AG04450 (cell line): ENCODE results near the gene PTPN13. TPM values are rescaled to one million over a fixed set of nuclear protein-coding genes. Genes with fewer than 3 reads are reported as not detected.
A peak's percentile ranks its signal among the peaks of the same experiment; 100 is the strongest.

ENCODE experiments used
- CTCF ChIA-PET: fragments of 300-600, 350-600 bp; formaldehyde crosslinking; extraction: SDS; loops from one replicate; lab custom pipeline; 2022; ENCODE audit warnings: antibody characterized with exemption, inconsistent platforms; lab: Charles Lee
- POLR2A ChIA-PET: fragments of 350-600 bp; formaldehyde crosslinking; extraction: SDS; loops from one replicate; lab custom pipeline; 2021; ENCODE audit warnings: antibody characterized with exemption, inconsistent platforms; lab: Yijun Ruan, JAX
- DNase-seq: peaks from one replicate; pipeline ENCODE4 v3.0.0-alpha.2; 2011; ENCODE audit warnings: low read depth, low spot score
- H3K27ac ChIP-seq: one replicate; pipeline ENCODE4 v1.5.1; 2012; ENCODE audit warnings: low read depth, low read length, control low read depth
- H3K27me3 ChIP-seq: one replicate; pipeline ENCODE4 v1.6.0; 2012; ENCODE audit warnings: low read length; ENCODE audit not compliant: control insufficient read depth, insufficient read depth
- H3K4me3 ChIP-seq: 2 replicates; pipeline ENCODE4 v1.5.1; 2011; ENCODE audit warnings: mild to moderate bottlenecking, low read depth, low read length, control low read depth
- H3K9me3 ChIP-seq: 2 replicates; pipeline ENCODE4 v1.5.1; 2012; ENCODE audit warnings: low read length; ENCODE audit not compliant: control insufficient read depth, insufficient read depth
- polyA minus RNA-seq: library from RNA; depleted of rRNA, polyadenylated mRNA; stranded (reverse); fragments of >200 nt; gene quantifications from 2 replicates; pipeline ENCODE4 v1.2.3, GENCODE V29; 2011; rRNA and poly(A)+ RNA removed
- polyA plus RNA-seq: library from polyadenylated mRNA; depleted of rRNA; stranded (reverse); fragments of >200 nt; gene quantifications from 2 replicates; pipeline ENCODE4 v1.2.3, GENCODE V29; 2011; rRNA removed
- TF ChIP-seq, protein P1 (sequence below): IDR thresholded peaks from 2 replicates; pipeline ENCODE4 v1.5.1; 2011; ENCODE audit warnings: low read depth, low read length, control low read depth, inconsistent platforms

Gene PTPN13, protein sequence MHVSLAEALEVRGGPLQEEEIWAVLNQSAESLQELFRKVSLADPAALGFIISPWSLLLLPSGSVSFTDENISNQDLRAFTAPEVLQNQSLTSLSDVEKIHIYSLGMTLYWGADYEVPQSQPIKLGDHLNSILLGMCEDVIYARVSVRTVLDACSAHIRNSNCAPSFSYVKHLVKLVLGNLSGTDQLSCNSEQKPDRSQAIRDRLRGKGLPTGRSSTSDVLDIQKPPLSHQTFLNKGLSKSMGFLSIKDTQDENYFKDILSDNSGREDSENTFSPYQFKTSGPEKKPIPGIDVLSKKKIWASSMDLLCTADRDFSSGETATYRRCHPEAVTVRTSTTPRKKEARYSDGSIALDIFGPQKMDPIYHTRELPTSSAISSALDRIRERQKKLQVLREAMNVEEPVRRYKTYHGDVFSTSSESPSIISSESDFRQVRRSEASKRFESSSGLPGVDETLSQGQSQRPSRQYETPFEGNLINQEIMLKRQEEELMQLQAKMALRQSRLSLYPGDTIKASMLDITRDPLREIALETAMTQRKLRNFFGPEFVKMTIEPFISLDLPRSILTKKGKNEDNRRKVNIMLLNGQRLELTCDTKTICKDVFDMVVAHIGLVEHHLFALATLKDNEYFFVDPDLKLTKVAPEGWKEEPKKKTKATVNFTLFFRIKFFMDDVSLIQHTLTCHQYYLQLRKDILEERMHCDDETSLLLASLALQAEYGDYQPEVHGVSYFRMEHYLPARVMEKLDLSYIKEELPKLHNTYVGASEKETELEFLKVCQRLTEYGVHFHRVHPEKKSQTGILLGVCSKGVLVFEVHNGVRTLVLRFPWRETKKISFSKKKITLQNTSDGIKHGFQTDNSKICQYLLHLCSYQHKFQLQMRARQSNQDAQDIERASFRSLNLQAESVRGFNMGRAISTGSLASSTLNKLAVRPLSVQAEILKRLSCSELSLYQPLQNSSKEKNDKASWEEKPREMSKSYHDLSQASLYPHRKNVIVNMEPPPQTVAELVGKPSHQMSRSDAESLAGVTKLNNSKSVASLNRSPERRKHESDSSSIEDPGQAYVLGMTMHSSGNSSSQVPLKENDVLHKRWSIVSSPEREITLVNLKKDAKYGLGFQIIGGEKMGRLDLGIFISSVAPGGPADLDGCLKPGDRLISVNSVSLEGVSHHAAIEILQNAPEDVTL (N-terminal part only)
- polyA plus RNA-seq = 25.0 and 26.7 TPM in 2 replicates
- polyA minus RNA-seq = 30.3 and 42.2 TPM in 2 replicates

DNA sequence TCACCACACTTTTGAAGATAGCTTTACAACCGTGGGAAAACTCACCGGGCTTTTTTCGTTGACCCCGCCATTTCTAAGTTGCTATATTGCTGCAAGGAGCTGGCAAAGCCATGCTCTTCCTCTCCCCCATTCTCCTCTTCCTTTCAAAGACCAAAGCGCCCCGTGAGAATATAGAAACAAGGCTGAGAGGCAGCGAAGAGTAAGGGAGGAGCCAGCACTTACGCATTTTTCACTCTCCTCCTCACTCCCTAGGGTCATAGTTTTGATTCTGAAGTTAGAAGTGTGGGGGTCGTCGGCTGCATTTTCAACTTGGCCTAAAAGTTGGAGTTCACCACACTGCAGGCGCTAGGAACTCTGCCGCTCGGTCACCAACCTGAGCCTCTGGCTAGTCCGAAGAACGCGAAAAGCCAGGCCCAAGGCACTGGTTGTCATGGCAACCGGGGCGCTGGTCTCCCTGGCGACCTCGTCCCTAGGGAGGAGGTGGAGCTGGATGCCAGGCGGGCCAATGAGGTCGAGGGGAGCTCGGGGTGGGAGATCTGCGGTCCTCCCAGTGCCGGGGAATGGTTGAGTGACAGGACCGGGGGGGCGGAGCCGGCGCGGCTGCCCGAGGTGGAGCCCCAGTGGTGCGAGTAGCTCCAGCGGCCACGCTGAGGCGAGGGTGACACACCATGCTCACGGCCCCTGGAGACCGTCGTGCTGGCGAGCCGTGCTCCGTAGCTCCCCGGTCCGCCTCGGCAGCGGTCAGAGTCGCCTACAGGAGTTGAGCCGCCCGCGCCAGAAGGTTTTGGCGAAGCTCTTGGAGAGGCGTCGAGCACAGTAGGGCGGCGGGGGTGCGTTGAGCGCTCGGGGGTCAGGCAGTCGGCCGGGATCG, at the start of gene PTPN13:
TSS of gene PTPN13 (plus strand) at position 628 of the 871 bp plus-strand sequence. CDS start 40,942 bp downstream, outside the sequence.
- H3K27ac ChIP-seq = peak within 1 kb of the TSS; percentile 84
- peak within 1 kb of the TSS; percentile 82 for H3K4me3 ChIP-seq
- CTCF ChIA-PET = interaction anchor here (0.6 to 3.1 kb wide), 9 partner anchors 10 to 557 kb away, joined by 3 to 27 read pairs (median 5); no protein-coding TSS in a partner anchor
- H3K9me3 ChIP-seq = no peaks in the 10 kb centered on the region
- no peaks in the 10 kb centered on the region for H3K27me3 ChIP-seq
- peak; percentile 97 for DNase-seq
- TF ChIP-seq, protein P1, sequence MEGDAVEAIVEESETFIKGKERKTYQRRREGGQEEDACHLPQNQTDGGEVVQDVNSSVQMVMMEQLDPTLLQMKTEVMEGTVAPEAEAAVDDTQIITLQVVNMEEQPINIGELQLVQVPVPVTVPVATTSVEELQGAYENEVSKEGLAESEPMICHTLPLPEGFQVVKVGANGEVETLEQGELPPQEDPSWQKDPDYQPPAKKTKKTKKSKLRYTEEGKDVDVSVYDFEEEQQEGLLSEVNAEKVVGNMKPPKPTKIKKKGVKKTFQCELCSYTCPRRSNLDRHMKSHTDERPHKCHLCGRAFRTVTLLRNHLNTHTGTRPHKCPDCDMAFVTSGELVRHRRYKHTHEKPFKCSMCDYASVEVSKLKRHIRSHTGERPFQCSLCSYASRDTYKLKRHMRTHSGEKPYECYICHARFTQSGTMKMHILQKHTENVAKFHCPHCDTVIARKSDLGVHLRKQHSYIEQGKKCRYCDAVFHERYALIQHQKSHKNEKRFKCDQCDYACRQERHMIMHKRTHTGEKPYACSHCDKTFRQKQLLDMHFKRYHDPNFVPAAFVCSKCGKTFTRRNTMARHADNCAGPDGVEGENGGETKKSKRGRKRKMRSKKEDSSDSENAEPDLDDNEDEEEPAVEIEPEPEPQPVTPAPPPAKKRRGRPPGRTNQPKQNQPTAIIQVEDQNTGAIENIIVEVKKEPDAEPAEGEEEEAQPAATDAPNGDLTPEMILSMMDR = no peak
- POLR2A ChIA-PET = interaction anchor here (0.7 to 1.4 kb wide), 6 partner anchors 30 to 334 kb away, joined by 3 to 6 read pairs (median 3); no protein-coding TSS in a partner anchor

DNA sequence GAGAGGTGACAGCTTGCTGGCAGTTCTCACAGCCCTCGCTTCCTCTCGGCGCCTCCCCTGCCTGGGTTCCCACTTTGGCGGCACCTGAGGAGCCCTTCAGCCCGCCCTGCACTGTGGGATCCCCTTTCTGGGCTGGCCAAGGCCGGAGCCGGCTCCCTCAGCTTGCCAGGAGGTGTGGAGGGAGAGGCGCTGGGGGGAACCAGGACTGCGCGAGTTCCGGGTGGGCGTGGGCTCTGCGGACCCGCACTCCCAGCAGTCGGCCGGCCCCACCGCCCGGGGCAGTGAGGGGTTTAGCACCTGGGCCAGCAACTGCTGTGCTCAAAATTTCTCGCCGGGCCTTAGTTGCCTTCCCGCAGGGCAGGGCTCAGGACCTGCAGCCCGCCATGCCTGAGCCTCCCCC, 47.0 kb upstream of the PTPN13 start:
- TF ChIP-seq, protein P1 = no peak
- DNase-seq = no peak
- Histone ChIP-seq H3K27ac (no peak overlapping the region), H3K4me3 (no peak overlapping the region), H3K9me3 (peaks cover 9% of the 10 kb centered on the region; the same call in 1 of the 2 replicates), H3K27me3 (no peaks in the 10 kb centered on the region)
- ChIA-PET POLR2A (no interaction called here), CTCF (no interaction called here)

DNA sequence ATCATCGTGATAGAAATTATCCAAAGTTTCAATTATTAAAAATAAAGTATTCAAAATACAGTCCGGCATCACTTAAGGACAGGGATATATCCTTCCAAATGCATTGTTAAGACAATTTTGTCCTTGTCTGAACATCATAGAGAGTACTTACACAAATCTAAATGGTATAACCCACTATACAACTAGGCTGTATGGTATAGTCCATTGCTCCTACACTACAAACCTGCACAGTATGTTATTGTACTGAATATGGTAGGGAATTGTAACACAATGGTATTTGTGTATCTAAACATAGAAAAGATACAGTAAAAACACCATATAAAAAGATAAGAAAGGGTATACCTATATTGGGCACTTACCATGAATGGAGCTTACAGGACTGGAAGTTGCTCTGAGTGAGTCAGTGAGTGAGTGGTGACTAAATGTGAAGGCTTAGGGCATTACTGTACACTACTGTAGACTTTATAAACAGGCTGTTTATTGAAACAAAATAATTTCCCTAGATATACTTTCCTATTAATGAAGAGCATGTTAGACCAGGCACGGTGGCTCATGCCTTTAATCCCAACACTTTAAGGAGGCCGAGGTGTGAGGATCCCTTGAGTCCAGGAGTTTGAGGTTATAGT, 44.8 kb upstream of the PTPN13 start:
- H3K27ac ChIP-seq = no peak overlapping the region
- H3K27me3 ChIP-seq = no peaks in the 10 kb centered on the region
- H3K9me3 ChIP-seq = peaks cover 9% of the 10 kb centered on the region; the same call in 1 of the 2 replicates
- TF ChIP-seq, protein P1 = no peak
- ChIA-PET POLR2A (no interaction called here), CTCF (no interaction called here)
- no peak for DNase-seq
- H3K4me3 ChIP-seq = no peak overlapping the region

DNA sequence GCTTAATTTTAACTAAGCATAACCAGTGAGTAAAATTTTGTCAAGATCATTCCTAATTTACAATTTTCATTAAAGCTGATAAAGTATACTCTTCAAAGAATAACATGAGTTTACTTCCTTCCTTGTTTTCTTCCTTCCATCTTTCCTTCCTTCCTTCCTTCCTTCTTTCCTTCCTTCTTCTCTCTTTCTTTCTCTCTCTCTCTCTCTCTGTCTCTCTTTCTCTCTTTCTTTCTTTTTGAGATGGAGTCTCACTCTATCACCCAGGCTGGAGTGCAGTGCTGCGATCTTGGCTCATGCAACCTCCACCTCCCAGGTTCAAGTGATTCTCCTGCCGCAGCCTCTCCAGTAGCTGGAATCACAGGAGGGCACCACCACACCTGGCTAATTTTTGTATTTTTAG, 42.7 kb upstream of the PTPN13 start:
- H3K27me3 ChIP-seq = no peaks in the 10 kb centered on the region
- H3K27ac ChIP-seq = no peak overlapping the region
- no peak for DNase-seq
- TF ChIP-seq, protein P1 = no peak
- no peak overlapping the region for H3K4me3 ChIP-seq
- ChIA-PET POLR2A (no interaction called here), CTCF (no interaction called here)
- H3K9me3 ChIP-seq = peaks cover 9% of the 10 kb centered on the region; the same call in 1 of the 2 replicates
